ENCODE measurements around the gene ZNF737. TPM values are rescaled to one million over a fixed set of nuclear protein-coding genes. Genes with fewer than 3 reads are reported as not detected.

The ZNF737 gene
- total and polyA plus RNA-seq, 2 of the 13 experiments (the other 11 are each of a cell fraction or from before 2014, with no cell fraction given) = 2.0 to 5.0 TPM

GRCh38 chr19:20513189-20513904, 52.2 kb downstream of the ZNF737 start:
- Histone ChIP-seq H3K9ac (ENCODE audit: insufficient read depth, low read depth, low read length) (no peak overlapping the region), H3K4me2 (ENCODE audit: low read depth, low read length) (no peak overlapping the region), H3K79me2 (ENCODE audit: insufficient read depth, low read length) (no peaks in the 10 kb centered on the region), H3K4me3 (replicated peaks in 1 of 3; ENCODE audit: insufficient read depth in 1 of 3, low read depth in 2 of 3, low read length in 3 of 3) (no peak overlapping the region), H3K9me3 (ENCODE audit: low read length) (peaks cover 99% of the 10 kb centered on the region), H3K36me3 (replicated peaks in 1 of 2; ENCODE audit: control insufficient read depth in 1 of 2, insufficient read depth in 2 of 2, low read length in 2 of 2) (no peaks in the 10 kb centered on the region), H4K20me1 (ENCODE audit: insufficient read depth, low read length) (no peaks in the 10 kb centered on the region), H3K4me1 (ENCODE audit: insufficient read depth, low read length) (no peaks in the 10 kb centered on the region), H2AFZ (ENCODE audit: low read length) (no peak overlapping the region), H3K27me3 (ENCODE audit: control insufficient read depth in 1 of 2, insufficient read depth in 2 of 2, low read length in 2 of 2) (no peaks in the 10 kb centered on the region), H3K27ac (ENCODE audit: extremely low read length, insufficient read depth, low read length) (no peak overlapping the region)
- TF ChIP-seq SATB2 (CRISPR knock-in tag; IDR thresholded peaks at IDR 0.05) (no peak), NCOA1 (CRISPR knock-in tag; IDR thresholded peaks at IDR 0.05) (no peak), WIZ (CRISPR knock-in tag; IDR thresholded peaks at IDR 0.05) (no peak), JARID2 (CRISPR knock-in tag; IDR thresholded peaks at IDR 0.05; ENCODE audit: insufficient replicate concordance) (no peak), ZNF350 (CRISPR knock-in tag; IDR thresholded peaks at IDR 0.05; ENCODE audit: borderline replicate concordance, low read depth) (no peak), ZNF18 (CRISPR knock-in tag; IDR thresholded peaks at IDR 0.05; ENCODE audit: insufficient replicate concordance) (no peak), ZBTB20 (CRISPR knock-in tag; IDR thresholded peaks at IDR 0.05; ENCODE audit: borderline replicate concordance, low read depth) (no peak), MAFK (conservative IDR thresholded peaks at IDR 0.05 in 1 of 2, IDR thresholded peaks at IDR 0.05 in 1 of 2; ENCODE audit: low read length in 2 of 2) (no peak), SMARCE1 (IDR thresholded peaks at IDR 0.05; ENCODE audit: borderline replicate concordance) (no peak), FOSL2 (CRISPR knock-in tag; IDR thresholded peaks at IDR 0.05) (no peak), ZFY (CRISPR knock-in tag; IDR thresholded peaks at IDR 0.05) (no peak), NFYC (CRISPR knock-in tag; IDR thresholded peaks at IDR 0.05) (no peak), RNF2 (conservative IDR thresholded peaks at IDR 0.05; ENCODE audit: low read depth) (no peak), MXD3 (CRISPR knock-in tag; IDR thresholded peaks at IDR 0.05) (no peak), ZBTB1 (CRISPR knock-in tag; IDR thresholded peaks at IDR 0.05; ENCODE audit: borderline replicate concordance) (no peak), SRSF1 (optimal IDR thresholded peaks at IDR 0.05; ENCODE audit: low read depth, low read length) (no peak), ZNF235 (CRISPR knock-in tag; IDR thresholded peaks at IDR 0.05; ENCODE audit: borderline replicate concordance) (no peak), MATR3 (CRISPR knock-in tag; IDR thresholded peaks at IDR 0.05) (no peak)
- POLR2A ChIA-PET = no interaction called here
- no peak for FAIRE-seq
- no TSS peak for BruUV-seq (replicated peaks)
- intact Hi-C loops (cut with micrococcal nuclease; ENCODE audit: unreplicated experiment) (no loop called here), in situ Hi-C loops (cut with HindIII; ENCODE audit: extremely low pct_ligation_motif_present, low pct_unique_long_range_greater_than_20kb) (no loop called here)
- CTCF ChIA-PET (ENCODE audit: low intra/inter-chr PET ratio, low total read pairs) = no interaction called here
- no peak for DNase-seq (ENCODE audit: low spot score)
- no peak for ATAC-seq
- 24% methylated on average over 5 of the region's 5 CpGs for WGBS (ENCODE audit: low lambda C conversion rate)

Data from HepG2 (cell line).